GM23248 (cell line): ENCODE data around the gene ABCF1. TPM values are rescaled to one million over a fixed set of nuclear protein-coding genes. Genes with fewer than 3 reads are reported as not detected.
A peak's percentile ranks its signal among the peaks of the same experiment; 100 is the strongest.

ENCODE experiments used
- DNase-seq: peaks from one replicate; pipeline ENCODE4 v3.0.0-alpha.2; 2015
- H2AFZ ChIP-seq: fragments of 200-600 bp; sonication (generic); 2 replicates; pipeline ENCODE4 v1.6.1; 2016; ENCODE audit warnings: antibody characterized with exemption
- H3F3A ChIP-seq: fragments of 200-600 bp; sonication (generic); 2 replicates; pipeline ENCODE4 v1.6.1; 2016; ENCODE audit warnings: mild to moderate bottlenecking, antibody characterized with exemption, mixed run types; ENCODE audit not compliant: insufficient read depth
- H3K27ac ChIP-seq: fragments of 200-600 bp; sonication (generic); 2 replicates; pipeline ENCODE4 v1.5.1; 2016; ENCODE audit warnings: mild to moderate bottlenecking
- H3K27me3 ChIP-seq: fragments of 200-600 bp; sonication (generic); replicated peaks from 2 replicates; pipeline ENCODE4 v1.6.1; 2016; ENCODE audit warnings: mild to moderate bottlenecking; ENCODE audit not compliant: insufficient read depth
- H3K36me3 ChIP-seq: fragments of 200-600 bp; sonication (generic); 2 replicates; pipeline ENCODE4 v1.6.1; 2016; ENCODE audit warnings: low read depth, mild to moderate bottlenecking
- H3K4me1 ChIP-seq: fragments of 200-600 bp; sonication (generic); 2 replicates; pipeline ENCODE4 v1.6.1; 2016; ENCODE audit warnings: mild to moderate bottlenecking; ENCODE audit not compliant: insufficient read depth
- H3K4me2 ChIP-seq: fragments of 200-600 bp; sonication (generic); one replicate; pipeline ENCODE4 v1.6.1; 2016; ENCODE audit warnings: mild to moderate bottlenecking; ENCODE audit not compliant: unreplicated experiment
- H3K4me3 ChIP-seq: fragments of 200-600 bp; sonication (generic); 2 replicates; pipeline ENCODE4 v1.5.1; 2016; ENCODE audit warnings: mild to moderate bottlenecking
- H3K79me2 ChIP-seq: fragments of 200-600 bp; sonication (generic); 2 replicates; pipeline ENCODE4 v1.6.1; 2016; ENCODE audit warnings: mild to moderate bottlenecking; ENCODE audit not compliant: insufficient read depth
- H3K9ac ChIP-seq: fragments of 200-600 bp; sonication (generic); 2 replicates; pipeline ENCODE4 v1.6.1; 2016; ENCODE audit warnings: mild to moderate bottlenecking
- H3K9me2 ChIP-seq: fragments of 200-600 bp; sonication (generic); 2 replicates; pipeline ENCODE4 v1.6.1; 2016; ENCODE audit warnings: mixed run types, mild to moderate bottlenecking, moderate library complexity; ENCODE audit not compliant: insufficient read depth
- H3K9me3 ChIP-seq: fragments of 200-600 bp; sonication (generic); one replicate; pipeline ENCODE4 v1.6.1; 2017; ENCODE audit warnings: low read depth
- H4K20me1 ChIP-seq: fragments of 200-600 bp; sonication (generic); 2 replicates; pipeline ENCODE4 v1.6.0; 2016; ENCODE audit not compliant: insufficient read depth
- EZH2 ChIP-seq: fragments of 200-600 bp; sonication (generic); IDR thresholded peaks from 2 replicates; pipeline ENCODE4 v1.6.1; 2018; ENCODE audit warnings: antibody characterized with exemption, mild to moderate bottlenecking; ENCODE audit not compliant: insufficient read depth, poor library complexity, severe bottlenecking
- EZH2phosphoT487 ChIP-seq: fragments of 200-600 bp; sonication (generic); IDR thresholded peaks from 2 replicates; pipeline ENCODE4 v1.6.1; 2018; ENCODE audit warnings: antibody characterized with exemption, moderate library complexity, mild to moderate bottlenecking, low read depth; ENCODE audit not compliant: insufficient read depth
- WGBS, 2 experiments: methylation state at CpG; one replicate each; pipeline ENCODE4 v1.1.6; 2015 to 2017; ENCODE audit warnings: low lambda C conversion rate in 2 of 2, low coverage in 1 of 2; ENCODE audit errors: missing lambda C conversion rate in 2 of 2; 5-methylcytosine and 5-hydroxymethylcytosine counted together
- in situ Hi-C: fragments of 300-500 bp; cut with MboI; formaldehyde crosslinking; loops from 2 replicates; pipeline ENCODE4 v1.15.0; 2020
- polyA plus RNA-seq: library from polyadenylated mRNA; unstranded; fragments of >200 nt; fragmentation: Nextera tagmentation; extraction: Ambion mirVana; gene quantifications from 2 replicates; pipeline ENCODE4 v1.2.1, GENCODE V29; 2016
- total RNA-seq: library from RNA; depleted of rRNA; stranded (reverse); fragments of >200 nt; shearing (Covaris generic); gene quantifications from 2 replicates; pipeline ENCODE4 v1.2.3, GENCODE V29; 2014

Gene ABCF1
- total and polyA plus RNA-seq, 2 experiments from 2014 or later = 31.3 to 39.7 TPM

GRCh38 chr6:30542915-30543314 lies 28.3 kb upstream of the ABCF1 start:
- DNase-seq = peak; percentile 23
- 97 to 100% methylated on average over 1 of the region's 1 CpG for WGBS, 2 experiments
- in situ Hi-C loops = no loop called here

DNA sequence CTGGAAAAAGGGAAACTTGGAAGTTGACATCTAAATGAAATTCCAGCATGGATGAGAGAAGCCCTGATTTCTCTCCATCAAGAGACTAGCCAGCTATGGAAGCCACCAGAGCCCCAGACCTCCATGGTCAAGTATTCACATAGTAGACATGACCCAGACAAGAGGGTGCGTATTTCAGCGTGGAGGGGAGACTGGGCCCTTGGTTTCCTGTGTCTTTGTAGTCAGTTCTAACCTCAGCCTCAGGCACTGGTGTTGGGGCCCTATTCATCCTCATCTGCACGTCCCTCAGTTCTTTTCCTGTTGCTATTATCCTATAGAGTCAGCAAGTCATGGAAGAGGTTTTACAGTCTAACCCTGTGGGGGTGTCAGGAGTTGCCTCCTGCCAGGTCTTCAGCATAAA lies 27.4 kb upstream of the ABCF1 start:
- Histone ChIP-seq H3K79me2 (no peaks in the 10 kb centered on the region), H3K9me3 (no peaks in the 10 kb centered on the region), H3K9me2 (no peaks in the 10 kb centered on the region), H3F3A (peaks cover 20% of the 10 kb centered on the region), H3K4me1 (peaks cover 3% of the 10 kb centered on the region), H4K20me1 (no peaks in the 10 kb centered on the region), H3K36me3 (no peaks in the 10 kb centered on the region; the same call in 1 of the 2 replicates), H3K4me2 (no peak overlapping the region), H2AFZ (no peak overlapping the region), H3K27ac (no peak overlapping the region), H3K27me3 (no peaks in the 10 kb centered on the region), H3K4me3 (no peak overlapping the region), H3K9ac (no peak overlapping the region)
- DNase-seq = no peak
- WGBS, 2 experiments = 79 to 83% methylated on average over 3 of the region's 3 CpGs
- TF ChIP-seq EZH2phosphoT487 (no peak), EZH2 (no peak)
- in situ Hi-C loops = no loop called here

More at GRCh38 chr6:30542915-30543314, 28.3 kb upstream of the ABCF1 start:
- Histone ChIP-seq H3K9ac (no peak overlapping the region), H3K4me1 (peaks cover 3% of the 10 kb centered on the region), H2AFZ (no peak overlapping the region), H3K4me2 (no peak overlapping the region), H3K9me3 (no peaks in the 10 kb centered on the region), H3K4me3 (no peak overlapping the region), H3K36me3 (no peaks in the 10 kb centered on the region; the same call in 1 of the 2 replicates), H3F3A (peaks cover 20% of the 10 kb centered on the region), H3K27me3 (no peaks in the 10 kb centered on the region), H3K79me2 (no peaks in the 10 kb centered on the region), H4K20me1 (no peaks in the 10 kb centered on the region), H3K9me2 (no peaks in the 10 kb centered on the region), H3K27ac (no peak overlapping the region)
- TF ChIP-seq EZH2 = no peak
- no peak for TF ChIP-seq EZH2phosphoT487

- WGBS, 2 experiments = 24 to 25% methylated on average over 6 of the region's 6 CpGs
- TF ChIP-seq EZH2phosphoT487 = no peak
- TF ChIP-seq EZH2 = no peak
- Histone ChIP-seq H3K4me3 (no peak overlapping the region), H2AFZ (no peak overlapping the region), H4K20me1 (no peaks in the 10 kb centered on the region), H3K9me3 (no peaks in the 10 kb centered on the region), H3K4me2 (no peak overlapping the region), H3K27ac (no peak overlapping the region), H3K36me3 (no peaks in the 10 kb centered on the region; the same call in 1 of the 2 replicates), H3F3A (peaks cover 20% of the 10 kb centered on the region), H3K4me1 (peaks cover 3% of the 10 kb centered on the region), H3K79me2 (no peaks in the 10 kb centered on the region), H3K9me2 (no peaks in the 10 kb centered on the region), H3K9ac (no peak overlapping the region), H3K27me3 (no peaks in the 10 kb centered on the region)
- in situ Hi-C loops = no loop called here
- peak; percentile 88 for DNase-seq
Measured at GRCh38 chr6:30544666-30545272, 26.5 kb upstream of the ABCF1 start.

- Histone ChIP-seq H3K27ac (no peak overlapping the region), H3K4me2 (no peak overlapping the region), H3F3A (peaks cover 26% of the 10 kb centered on the region), H3K27me3 (no peaks in the 10 kb centered on the region), H3K4me3 (no peak overlapping the region), H3K9ac (no peak overlapping the region), H3K36me3 (no peaks in the 10 kb centered on the region; the same call in 1 of the 2 replicates), H3K9me2 (no peaks in the 10 kb centered on the region), H3K4me1 (peaks cover 3% of the 10 kb centered on the region), H2AFZ (no peak overlapping the region), H3K9me3 (no peaks in the 10 kb centered on the region), H4K20me1 (no peaks in the 10 kb centered on the region), H3K79me2 (0 out of 2 replicates have a peak, but pooled peaks cover 4% of the 10 kb centered on the region)
- in situ Hi-C loops = no loop called here
- DNase-seq = no peak
- TF ChIP-seq EZH2phosphoT487 (no peak), EZH2 (no peak)
- WGBS, 2 experiments = 90 to 94% methylated on average over 6 of the region's 6 CpGs
Measured at GRCh38 chr6:30547454-30547853, 23.8 kb upstream of the ABCF1 start.
